Measurements from ENCODE around the gene MT1X. TPM values are rescaled to one million over a fixed set of nuclear protein-coding genes. Genes with fewer than 3 reads are reported as not detected.

MT1X gene
- total RNA-seq, result 12.2 and 22.3 TPM in 2 replicates

- peak; percentile 83 for DNase-seq
These were observed at the start of gene MT1X for GRCh38 chr16:56681939-56682702. Gene MT1X, plus strand, starts transcription at chr16:56682470. Its CDS starts 71 bp downstream, at chr16:56682541.

- no peak for DNase-seq
These were observed 49.4 kb upstream of the MT1X start for GRCh38 chr16:56632848-56633365.

- DNase-seq, result no peak
These were observed 48.7 kb upstream of the MT1X start for GRCh38 chr16:56633535-56633934.

- peak; percentile 16 for DNase-seq
These were observed 47.4 kb upstream of the MT1X start for GRCh38 chr16:56634715-56635440.

- DNase-seq, result no peak
These were observed 46.8 kb upstream of the MT1X start for GRCh38 chr16:56635441-56635967.

GRCh38 chr16:56636616-56637413 is 45.5 kb upstream of the MT1X start:
- no peak for DNase-seq

- peak; percentile 58 for DNase-seq
These were observed 44.2 kb upstream of the MT1X start, which contains the start of gene MT1A for GRCh38 chr16:56637814-56638750. Gene MT1A, plus strand, starts transcription at chr16:56638666. Its CDS starts 73 bp downstream, at chr16:56638739.

GRCh38 chr16:56639045-56639444 is 43.2 kb upstream of the MT1X start:
- DNase-seq, result no peak

GRCh38 chr16:56640076-56640475 is 42.2 kb upstream of the MT1X start:
- no peak for DNase-seq

- DNase-seq, result no peak
These were observed 41.1 kb upstream of the MT1X start for GRCh38 chr16:56641166-56641565.

- DNase-seq, result peak; percentile 47
These were observed 39.0 kb upstream of the MT1X start for GRCh38 chr16:56643080-56643778.

GRCh38 chr16:56643833-56644232 is 38.4 kb upstream of the MT1X start:
- DNase-seq, result no peak

GRCh38 chr16:56645311-56645710 is 37.0 kb upstream of the MT1X start:
- no peak for DNase-seq

GRCh38 chr16:56645838-56646237 is 36.4 kb upstream of the MT1X start:
- DNase-seq, result no peak

- DNase-seq, result no peak
These were observed 34.4 kb upstream of the MT1X start for GRCh38 chr16:56647641-56648431.

GRCh38 chr16:56649271-56649670 is 33.0 kb upstream of the MT1X start:
- no peak for DNase-seq

- no peak for DNase-seq
These were observed 32.5 kb upstream of the MT1X start for GRCh38 chr16:56649820-56650219.

GRCh38 chr16:56651586-56651985 is 30.7 kb upstream of the MT1X start, which contains the start of gene MT1B:
Gene MT1B, plus strand, starts transcription at chr16:56651886. Its CDS starts 68 bp downstream, at chr16:56651954.
- DNase-seq, result no peak

GRCh38 chr16:56652600-56652999 is 29.7 kb upstream of the MT1X start:
- DNase-seq, result no peak

GRCh38 chr16:56653218-56653617 is 29.1 kb upstream of the MT1X start:
- no peak for DNase-seq

Measured in dermis blood vessel endothelial cell (primary cell).